Calu3 (cell line): ENCODE results near the gene PRMT9. TPM values are rescaled to one million over a fixed set of nuclear protein-coding genes. Genes with fewer than 3 reads are reported as not detected.
A peak's percentile ranks its signal among the peaks of the same experiment; 100 is the strongest.

Experiments
- Bru-seq: library from RNA; stranded (reverse); fragments of 400-500 nt; gene quantifications from one replicate; lab custom pipeline; 2021; lab: Mats Ljungman, UMichigan
- BruChase-seq, 2 experiments: library from RNA; stranded (reverse); fragments of 400-500 nt; gene quantifications; one replicate each; lab custom pipeline; 2021; lab: Mats Ljungman, UMichigan
- BruUV-seq: library from RNA; stranded (reverse); fragments of 400-500 nt; replicated peaks from 2 replicates; lab custom pipeline; 2021; lab: Mats Ljungman, UMichigan
- CTCF ChIA-PET: fragments of 300-600 bp; sonication (Branson Sonifier 250); formaldehyde crosslinking; loops from one replicate; lab custom pipeline; 2022; ENCODE audit warnings: antibody characterized with exemption; lab: Charles Lee
- DNase-seq: peaks from one replicate; pipeline ENCODE4 v3.0.0; 2022
- H3K27ac Mint-ChIP-seq: one replicate; pipeline ENCODE4 v1.8.0; 2022; ENCODE audit warnings: mixed read lengths; ENCODE audit not compliant: unreplicated experiment
- H3K27me3 Mint-ChIP-seq: one replicate; pipeline ENCODE4 v1.8.0; 2022; ENCODE audit warnings: mixed read lengths; ENCODE audit not compliant: unreplicated experiment
- H3K36me3 Mint-ChIP-seq: one replicate; pipeline ENCODE4 v1.8.0; 2022; ENCODE audit warnings: mild to moderate bottlenecking, moderate library complexity, mixed read lengths; ENCODE audit not compliant: insufficient read depth, unreplicated experiment
- H3K4me1 Mint-ChIP-seq: one replicate; pipeline ENCODE4 v1.8.0; 2022; ENCODE audit warnings: mild to moderate bottlenecking, low read depth, mixed read lengths; ENCODE audit not compliant: unreplicated experiment
- H3K4me3 Mint-ChIP-seq: one replicate; pipeline ENCODE4 v1.8.0; 2022; ENCODE audit warnings: mild to moderate bottlenecking, low read depth, moderate library complexity, mixed read lengths; ENCODE audit not compliant: unreplicated experiment
- H3K9me3 Mint-ChIP-seq: one replicate; pipeline ENCODE4 v1.8.0; 2022; ENCODE audit warnings: low read depth, mixed read lengths; ENCODE audit not compliant: unreplicated experiment
- intact Hi-C: fragments of 100-400 bp; cut with micrococcal nuclease; formaldehyde crosslinking; loops from one replicate; pipeline ENCODE4 v1.10.0; 2022; ENCODE audit not compliant: unreplicated experiment
- long read RNA-seq: library from polyadenylated mRNA; stranded (forward); transcript quantifications from one replicate; pipeline ENCODE4 v2.0.0, GENCODE V29; 2022
- total RNA-seq: library from RNA; stranded (reverse); gene quantifications from 2 replicates; pipeline ENCODE4 v1.2.3, GENCODE V29; 2022
- TF ChIP-seq, protein P1 (sequence below): fragments of 200-600 bp; IDR thresholded peaks from one replicate; pipeline ENCODE4 v1.8.0; 2022; ENCODE audit warnings: antibody characterized with exemption; ENCODE audit not compliant: unreplicated experiment

PRMT9 gene
- 4.8 and 7.3 TPM in 2 replicates for total RNA-seq
- percentile 63 among the genes with signal in this experiment for Bru-seq, nascent RNA
- BruChase-seq, experiment 1, labeled RNA remaining after a 6-hour chase, result percentile 49 among the genes with signal in this experiment
- percentile 53 among the genes with signal in this experiment for BruChase-seq, experiment 2, labeled RNA remaining after a 2-hour chase
- long read RNA-seq, transcript PRMT9-201 (12 exons, 3,528 nt), result major isoform, 9 of 19 reads
- long read RNA-seq, partial matches to known transcripts, result 3 of 19 reads
- long read RNA-seq, other reads (novel, unspliced or antisense), result 6 of 19 reads

DNA sequence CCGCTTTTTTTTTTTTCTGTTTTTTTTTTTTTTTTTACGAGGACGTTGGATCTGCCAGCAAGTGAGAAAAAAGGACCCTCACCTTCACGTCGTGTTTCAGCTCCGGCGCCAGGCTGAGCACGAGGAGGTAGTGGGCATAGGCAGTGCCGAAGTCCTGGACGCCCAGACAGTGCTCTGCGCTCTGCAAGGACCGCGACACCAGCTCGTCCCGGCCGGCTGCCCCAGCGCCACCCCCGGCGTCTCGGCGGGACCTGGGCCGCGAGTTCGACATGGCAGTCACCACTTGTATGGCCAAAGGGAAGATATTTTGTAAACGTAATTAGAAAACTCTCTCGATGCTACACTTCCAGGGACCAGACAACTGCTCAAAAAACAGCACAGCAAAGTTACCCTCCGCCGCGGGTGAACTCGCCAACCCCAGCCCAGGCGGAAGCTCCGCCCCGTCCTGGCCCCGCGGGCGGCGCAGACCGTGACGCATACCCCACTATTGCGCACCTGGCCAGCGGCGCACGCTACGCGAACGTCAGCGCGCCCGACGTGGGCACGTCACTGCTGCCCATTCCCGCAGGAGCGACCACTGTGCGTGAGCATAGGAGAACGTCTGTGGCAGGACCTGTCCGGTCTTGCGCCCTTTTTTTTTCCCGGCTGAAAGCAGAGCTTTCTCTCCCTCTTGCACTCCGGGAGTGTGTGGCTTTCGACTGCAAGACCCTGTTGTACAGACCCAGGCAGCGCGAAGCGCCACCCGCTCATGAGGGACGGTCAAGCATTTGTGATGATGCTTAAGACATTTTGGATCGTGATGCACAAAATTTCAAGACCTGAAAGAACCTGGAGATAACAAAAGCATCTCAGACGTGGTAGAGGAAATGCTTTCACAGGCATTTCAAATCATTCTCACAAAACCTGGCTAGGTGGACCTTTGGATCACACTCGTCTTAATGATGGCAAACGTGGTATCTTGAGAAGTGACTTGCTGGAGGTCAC, at the start of gene PRMT9:
PRMT9 (minus strand) TSS at position 447 of the 984 bp plus-strand sequence; CDS start at position 271, 176 bp downstream.
- Mint-ChIP-seq H3K27ac (peak within 1 kb of the TSS; percentile 59), H3K36me3 (peaks cover 19% of the 10 kb centered on the region), H3K9me3 (no peaks in the 10 kb centered on the region), H3K4me3 (peak within 1 kb of the TSS; percentile 85), H3K4me1 (peaks cover 9% of the 10 kb centered on the region), H3K27me3 (no peaks in the 10 kb centered on the region)
- peak; percentile 86 for DNase-seq
- CTCF ChIA-PET, result interaction anchor here (0.6 to 2.2 kb wide), 3 partner anchors 73 to 1577 kb away, joined by 3 to 10 read pairs (median 3); no protein-coding TSS in a partner anchor
- intact Hi-C loops, result no loop called here
- BruUV-seq, result TSS peak; percentile 94
- TF ChIP-seq, protein P1, sequence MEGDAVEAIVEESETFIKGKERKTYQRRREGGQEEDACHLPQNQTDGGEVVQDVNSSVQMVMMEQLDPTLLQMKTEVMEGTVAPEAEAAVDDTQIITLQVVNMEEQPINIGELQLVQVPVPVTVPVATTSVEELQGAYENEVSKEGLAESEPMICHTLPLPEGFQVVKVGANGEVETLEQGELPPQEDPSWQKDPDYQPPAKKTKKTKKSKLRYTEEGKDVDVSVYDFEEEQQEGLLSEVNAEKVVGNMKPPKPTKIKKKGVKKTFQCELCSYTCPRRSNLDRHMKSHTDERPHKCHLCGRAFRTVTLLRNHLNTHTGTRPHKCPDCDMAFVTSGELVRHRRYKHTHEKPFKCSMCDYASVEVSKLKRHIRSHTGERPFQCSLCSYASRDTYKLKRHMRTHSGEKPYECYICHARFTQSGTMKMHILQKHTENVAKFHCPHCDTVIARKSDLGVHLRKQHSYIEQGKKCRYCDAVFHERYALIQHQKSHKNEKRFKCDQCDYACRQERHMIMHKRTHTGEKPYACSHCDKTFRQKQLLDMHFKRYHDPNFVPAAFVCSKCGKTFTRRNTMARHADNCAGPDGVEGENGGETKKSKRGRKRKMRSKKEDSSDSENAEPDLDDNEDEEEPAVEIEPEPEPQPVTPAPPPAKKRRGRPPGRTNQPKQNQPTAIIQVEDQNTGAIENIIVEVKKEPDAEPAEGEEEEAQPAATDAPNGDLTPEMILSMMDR, result no peak

DNA sequence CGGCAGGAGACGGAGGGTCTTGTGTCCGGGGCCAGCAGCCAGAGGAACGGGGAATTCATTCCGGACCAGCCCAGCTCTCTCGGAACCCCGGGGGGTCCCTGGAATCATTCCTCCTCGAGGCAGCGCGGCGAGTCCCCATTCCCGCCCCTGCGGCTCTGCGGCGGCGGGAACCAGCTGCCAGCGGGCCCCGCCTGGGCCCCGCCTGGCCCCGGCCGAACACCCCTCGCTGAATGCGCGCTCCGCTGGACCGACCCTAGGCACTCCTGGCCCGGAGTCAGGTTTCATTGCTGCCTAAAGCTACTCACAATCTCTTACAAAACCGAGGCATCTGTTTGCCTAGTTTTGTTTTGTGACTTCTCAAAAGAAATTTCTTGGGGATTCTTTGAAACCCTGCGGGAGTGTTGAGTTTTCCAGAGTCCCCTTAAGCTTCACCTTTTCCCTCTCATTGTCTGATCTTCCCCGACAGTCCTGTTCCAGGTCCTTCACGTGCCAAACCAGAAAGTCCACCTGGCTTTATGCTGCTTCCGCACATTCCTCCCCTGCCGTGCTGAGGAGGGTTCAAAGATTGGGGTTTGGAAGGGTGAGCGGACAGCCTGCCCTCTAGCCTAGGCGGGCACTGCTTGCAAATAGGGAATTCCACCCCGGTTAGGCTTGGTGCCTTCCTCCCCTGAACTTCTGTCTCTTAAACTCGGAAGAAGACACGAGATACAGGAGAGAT, 48.7 kb upstream of the PRMT9 start:
- H3K4me1 Mint-ChIP-seq, result peaks cover 32% of the 10 kb centered on the region
- DNase-seq, result peak; percentile 24
- H3K27ac Mint-ChIP-seq, result peak overlapping the region; percentile 68
- H3K4me3 Mint-ChIP-seq, result peak overlapping the region; percentile 74
- H3K36me3 Mint-ChIP-seq, result peaks cover 19% of the 10 kb centered on the region
- H3K27me3 Mint-ChIP-seq, result no peaks in the 10 kb centered on the region
- intact Hi-C loops, result loop anchor here (5.0 kb wide), 1 partner anchor 60 kb away; no protein-coding TSS in a partner anchor
- no peaks in the 10 kb centered on the region for H3K9me3 Mint-ChIP-seq
- CTCF ChIA-PET, result interaction anchor here (1.0 to 1.6 kb wide), 2 partner anchors 134 to 214 kb away, joined by 3 to 7 read pairs; no protein-coding TSS in a partner anchor
- TF ChIP-seq, protein P1, result no peak
- BruUV-seq, result no TSS peak

DNA sequence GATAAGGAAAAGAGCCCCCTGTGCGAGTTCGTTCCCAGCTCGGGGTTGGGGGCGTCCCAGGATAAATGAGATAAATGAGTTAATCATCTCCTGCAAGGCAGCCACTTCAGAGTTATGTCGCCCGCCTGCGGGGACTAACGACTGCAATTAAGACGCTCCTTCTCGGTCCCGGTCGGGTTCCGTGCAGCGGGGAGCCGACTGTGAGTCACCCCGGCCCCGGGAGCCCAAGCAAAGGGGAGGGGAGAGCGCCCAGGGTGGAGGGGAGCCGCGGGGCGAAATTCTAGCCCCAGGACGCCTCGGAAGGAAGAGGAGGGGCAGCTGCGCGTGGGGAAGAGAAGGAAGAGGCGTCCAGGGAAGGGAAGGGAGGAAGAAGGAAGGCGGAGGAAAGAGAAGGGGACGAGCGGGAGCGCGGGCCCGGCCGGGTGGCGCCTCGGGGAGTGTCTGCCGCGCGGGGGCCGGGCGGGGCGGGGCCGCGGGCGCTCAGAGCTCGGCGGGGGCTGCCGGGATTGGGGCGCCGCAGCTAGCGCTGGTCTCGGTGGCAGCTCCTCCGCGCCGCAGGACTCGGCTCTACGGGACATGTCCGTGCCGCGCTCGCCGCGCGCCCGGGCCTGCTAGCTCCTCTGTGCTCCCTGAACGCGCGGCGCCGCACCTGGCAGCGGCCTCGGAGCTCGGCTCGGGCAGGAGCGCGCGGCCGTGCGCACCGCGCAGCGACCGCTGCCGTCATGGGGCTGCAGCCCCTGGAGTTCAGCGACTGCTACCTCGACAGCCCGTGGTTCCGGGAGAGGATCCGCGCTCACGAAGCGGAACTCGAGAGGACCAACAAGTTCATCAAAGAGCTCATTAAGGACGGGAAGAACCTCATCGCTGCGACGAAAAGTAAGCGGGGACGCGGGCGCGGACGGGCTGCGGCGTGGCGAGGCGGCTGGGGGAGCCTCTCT, 47.9 kb upstream of the PRMT9 start, which contains the start of gene ARHGAP10:
ARHGAP10 (plus strand) TSS at position 509 of the 938 bp plus-strand sequence; CDS start at position 723, 214 bp downstream.
- peak within 1 kb of the TSS; percentile 74 for H3K4me3 Mint-ChIP-seq
- no peaks in the 10 kb centered on the region for H3K9me3 Mint-ChIP-seq
- intact Hi-C loops, result loop anchor here (5.0 kb wide), 1 partner anchor 60 kb away; no protein-coding TSS in a partner anchor
- peak; percentile 57 for DNase-seq
- H3K27me3 Mint-ChIP-seq, result no peaks in the 10 kb centered on the region
- TF ChIP-seq, protein P1, result no peak
- peaks cover 19% of the 10 kb centered on the region for H3K36me3 Mint-ChIP-seq
- BruUV-seq, result no TSS peak
- peak within 1 kb of the TSS; percentile 68 for H3K27ac Mint-ChIP-seq
- H3K4me1 Mint-ChIP-seq, result peaks cover 32% of the 10 kb centered on the region
- CTCF ChIA-PET, result interaction anchor here (0.6 to 1.6 kb wide), 3 partner anchors 135 to 1527 kb away, joined by 3 to 7 read pairs (median 5); no protein-coding TSS in a partner anchor
